Left lobe of liver (tissue), 2 donors: ENCODE data around the gene ARHGAP44. TPM values are rescaled to one million over a fixed set of nuclear protein-coding genes. Genes with fewer than 3 reads are reported as not detected.
"Not testable (repeated sequence)": the region's sequence is repeated elsewhere in the genome, so short reads cannot be mapped to it uniquely, and the experiment has no call there.

Experiments used
- ATAC-seq: fragments of 200-7000 bp; cut with Tn5 transposase; one replicate; pipeline ENCODE4 v1.9.1; 2020; ENCODE audit warnings: mild to moderate bottlenecking, moderate library complexity
- DNase-seq: peaks from one replicate; pipeline ENCODE4 v3.0.0-alpha.2; 2020; ENCODE audit warnings: low spot score
- total RNA-seq: library from RNA; stranded (reverse); gene quantifications from one replicate; pipeline ENCODE4 v1.2.1, GENCODE V29; 2021
- donor health status: DM: no; HTN: no; CAD: no; lungs with moderate emphysema.
- donor health status: DM: no; HTN: yes; CAD: no.

Gene ARHGAP44
- total RNA-seq, 1 donor from 2014 or later: 0.86 TPM

- no peak for DNase-seq
- ATAC-seq: no peak
Measured at GRCh38 chr17:12813664-12814063, 24.4 kb downstream of the ARHGAP44 start.

DNA sequence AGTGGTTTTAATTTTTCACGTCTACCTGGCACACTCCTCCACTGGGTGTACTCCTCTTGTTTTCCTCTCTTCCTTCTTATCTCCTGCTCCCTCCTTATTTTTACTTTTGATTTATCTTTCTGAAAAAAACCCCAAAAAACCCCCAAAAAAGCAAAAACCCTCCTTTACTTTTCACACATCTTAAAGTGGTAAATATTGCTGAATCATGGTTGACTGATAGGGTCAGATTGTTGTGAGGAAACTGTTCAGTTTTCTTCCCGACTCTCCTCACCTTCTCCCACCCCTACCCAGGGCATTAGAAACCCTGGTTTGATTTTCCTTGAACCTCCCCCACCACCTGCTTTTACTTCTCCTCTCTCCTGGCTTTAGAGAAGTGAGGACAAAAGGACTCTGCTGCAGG is 25.4 kb downstream of the ARHGAP44 start:
- DNase-seq: no peak
- no peak for ATAC-seq

DNA sequence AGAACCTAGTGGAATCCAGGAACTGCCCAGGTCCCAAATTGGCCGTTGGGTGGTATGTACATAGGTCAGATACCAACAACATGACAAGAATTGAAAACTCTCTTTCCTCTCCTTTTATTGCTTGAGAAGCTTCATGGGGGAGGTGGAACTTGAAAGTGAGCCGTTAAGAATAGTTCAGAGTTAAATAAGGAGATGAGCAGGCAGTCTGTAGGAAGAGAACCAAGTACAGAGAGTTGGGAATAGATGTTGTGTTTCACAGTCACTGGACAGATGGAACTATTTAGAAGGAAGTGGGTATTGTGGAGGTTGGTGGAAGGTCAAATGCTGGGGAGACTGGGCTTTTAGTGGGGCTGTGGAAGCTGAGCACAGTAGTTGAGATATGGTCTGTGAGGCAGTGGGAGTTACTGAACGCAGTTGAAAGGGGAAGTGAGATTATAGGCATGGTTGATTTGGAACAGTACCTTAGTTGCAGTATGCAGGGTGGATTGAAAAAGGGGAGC is 26.4 kb downstream of the ARHGAP44 start:
- DNase-seq: no peak
- no peak for ATAC-seq

DNA sequence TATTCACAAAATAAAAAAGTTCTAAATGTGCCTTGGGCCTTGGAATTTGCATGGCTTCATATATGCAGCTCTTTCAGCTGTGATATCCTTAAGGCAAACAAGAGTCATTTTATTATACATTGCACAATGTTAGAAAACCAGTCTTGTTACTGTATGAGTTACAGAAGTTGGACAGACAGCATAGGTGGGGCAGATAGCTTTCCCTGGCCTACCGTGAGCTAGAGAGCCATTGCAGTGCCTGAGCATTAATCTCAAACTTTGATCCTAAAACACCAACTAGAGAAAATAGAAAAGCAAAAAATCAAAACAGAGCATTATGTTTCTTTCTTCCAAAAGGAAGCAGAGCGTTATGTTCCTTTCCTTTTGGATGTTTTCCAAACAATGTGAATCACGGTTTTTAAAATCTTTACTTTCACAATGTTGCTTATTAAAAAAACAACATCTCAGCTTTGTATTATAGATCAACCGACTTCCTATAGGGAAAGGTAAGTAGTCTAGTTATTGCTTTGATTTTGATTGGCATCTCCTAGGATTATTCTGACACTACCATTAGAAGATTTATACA is 32.2 kb downstream of the ARHGAP44 start:
- DNase-seq (no peak), ATAC-seq (no peak)

GRCh38 chr17:12826431-12826830 is 37.1 kb downstream of the ARHGAP44 start:
- DNase-seq: no peak
- ATAC-seq: no peak

DNA sequence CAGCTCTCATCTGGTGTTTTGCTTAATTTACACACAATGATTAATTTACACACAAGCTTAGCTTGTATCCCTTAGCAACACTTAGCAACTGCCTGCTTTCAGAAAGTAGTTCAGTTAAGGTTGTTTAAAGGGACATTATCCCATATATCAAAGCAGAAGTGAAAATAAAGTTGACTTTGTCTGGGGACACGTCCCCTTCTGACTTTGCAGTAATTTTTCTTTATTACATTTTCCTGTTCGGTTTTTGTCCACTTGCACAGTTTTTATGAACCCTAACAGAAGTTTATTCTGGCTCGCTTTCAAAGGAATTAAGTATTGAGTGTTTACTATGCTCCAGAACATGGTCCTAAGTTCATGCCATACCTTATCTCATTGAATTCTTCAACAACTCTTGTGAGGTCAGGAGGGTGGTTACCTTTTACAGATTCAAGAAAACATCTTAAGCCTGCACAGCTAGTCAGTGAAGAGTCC is 41.5 kb downstream of the ARHGAP44 start:
- ATAC-seq (no peak), DNase-seq (no peak)

DNA sequence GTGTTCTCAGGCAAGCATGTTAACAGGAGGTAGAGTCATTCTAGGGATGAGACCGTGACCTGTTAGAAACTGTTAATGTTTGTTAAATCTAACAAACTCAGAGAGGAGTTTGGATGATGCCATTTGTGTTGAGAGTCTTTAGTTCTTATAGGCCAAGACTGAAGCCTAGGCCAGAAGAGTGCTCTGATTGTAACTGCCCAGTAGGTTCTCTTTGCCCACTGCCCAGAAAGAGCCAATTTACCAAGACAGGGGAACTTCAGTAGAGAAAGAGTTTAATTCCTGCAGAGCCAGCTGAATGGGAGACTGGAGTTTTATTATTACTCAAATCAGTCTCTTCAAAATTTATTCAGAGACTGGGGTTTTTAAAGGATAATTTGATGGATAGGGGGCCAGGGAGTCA is 42.5 kb downstream of the ARHGAP44 start:
- ATAC-seq (no peak), DNase-seq (no peak)

DNA sequence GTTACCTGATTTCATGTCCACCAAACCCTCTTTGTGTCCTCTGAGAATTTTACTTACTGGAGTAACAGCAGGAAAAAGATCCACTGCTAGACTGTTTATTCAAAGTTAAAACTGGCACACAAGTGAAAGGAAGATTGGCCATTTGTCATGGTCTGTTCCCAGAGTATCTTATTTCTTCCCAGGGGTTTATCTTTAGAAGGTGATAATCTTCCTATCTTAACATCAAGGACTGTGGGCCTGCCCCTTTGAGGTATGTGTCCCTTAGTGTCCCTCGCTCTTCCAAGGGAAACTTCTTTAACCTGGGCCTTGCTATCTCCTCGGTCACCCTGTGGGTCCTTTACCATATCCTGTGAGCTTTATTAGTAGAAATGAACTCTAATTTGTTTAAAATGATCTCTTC is 49.7 kb downstream of the ARHGAP44 start:
- ATAC-seq (no peak), DNase-seq (no peak)

DNA sequence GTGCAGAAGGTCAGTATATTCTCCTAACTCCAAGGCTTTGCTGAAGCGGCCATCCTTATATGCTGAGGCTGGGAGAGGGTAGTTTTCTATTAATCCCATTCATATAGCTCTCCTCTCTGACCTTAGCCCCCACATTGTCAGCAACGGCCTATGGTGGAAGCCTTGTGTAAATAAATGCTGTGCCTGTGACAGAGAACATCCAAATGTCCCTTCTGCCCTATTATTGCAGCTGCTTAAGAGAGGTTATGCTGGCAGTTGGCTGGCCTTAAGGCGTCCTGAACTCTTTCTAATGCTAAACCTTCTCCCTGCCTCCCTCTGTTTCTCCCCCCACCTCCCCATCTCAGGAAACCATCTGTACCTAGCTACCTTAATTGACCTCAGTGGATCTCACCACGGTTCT is 53.6 kb downstream of the ARHGAP44 start:
- no peak for ATAC-seq
- no peak for DNase-seq

GRCh38 chr17:12850996-12851395 is 61.7 kb downstream of the ARHGAP44 start:
- ATAC-seq: no peak
- no peak for DNase-seq

DNA sequence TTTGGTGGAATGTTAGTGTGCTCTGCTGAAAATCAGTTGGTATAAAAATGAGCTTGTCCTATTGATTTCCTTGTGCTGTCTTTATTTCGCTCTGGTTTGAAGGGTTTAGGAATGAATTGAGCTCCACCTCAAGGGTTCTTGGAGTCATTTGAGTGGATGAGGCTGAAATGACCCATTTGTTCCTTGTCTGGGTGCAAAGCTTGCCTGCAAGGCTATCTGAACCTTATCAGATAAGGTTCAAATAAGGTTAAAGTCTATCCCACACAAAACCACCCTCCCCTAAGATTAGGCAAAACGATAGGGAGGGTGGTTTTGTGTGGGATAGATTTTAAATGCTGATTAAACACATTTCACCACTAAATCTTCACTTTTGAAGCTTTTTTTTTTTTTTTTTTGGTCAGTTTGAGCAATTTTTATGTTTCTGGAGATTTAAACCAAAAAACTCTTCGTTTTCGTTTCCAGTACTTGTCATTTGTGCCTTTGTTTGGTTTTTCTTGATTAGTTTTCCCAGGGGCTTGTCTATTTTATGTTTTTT is 62.7 kb downstream of the ARHGAP44 start:
- DNase-seq (no peak), ATAC-seq (no peak)

DNA sequence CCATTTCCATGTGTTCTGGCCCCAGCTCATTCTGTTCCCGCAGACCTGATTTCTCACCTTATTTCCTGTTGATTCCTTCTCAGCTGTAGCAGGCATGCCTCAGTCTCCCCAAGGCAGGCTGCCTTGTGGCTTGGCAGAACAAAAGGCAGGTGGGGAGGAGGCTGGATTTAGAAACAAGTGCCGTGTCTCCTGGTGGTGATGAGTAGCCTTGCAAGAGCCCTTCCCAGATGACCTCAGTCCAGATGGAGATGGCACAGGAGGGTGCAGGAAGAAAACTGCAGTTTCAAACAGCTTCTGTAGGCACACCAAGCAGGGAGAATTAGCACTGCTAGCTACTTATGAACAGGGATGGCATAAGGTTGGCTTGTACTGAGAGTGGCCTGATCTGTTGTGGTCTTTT is 64.6 kb downstream of the ARHGAP44 start:
- no peak for DNase-seq
- ATAC-seq: no peak

GRCh38 chr17:12856416-12856815 is 67.1 kb downstream of the ARHGAP44 start:
- ATAC-seq: no peak
- DNase-seq: no peak

DNA sequence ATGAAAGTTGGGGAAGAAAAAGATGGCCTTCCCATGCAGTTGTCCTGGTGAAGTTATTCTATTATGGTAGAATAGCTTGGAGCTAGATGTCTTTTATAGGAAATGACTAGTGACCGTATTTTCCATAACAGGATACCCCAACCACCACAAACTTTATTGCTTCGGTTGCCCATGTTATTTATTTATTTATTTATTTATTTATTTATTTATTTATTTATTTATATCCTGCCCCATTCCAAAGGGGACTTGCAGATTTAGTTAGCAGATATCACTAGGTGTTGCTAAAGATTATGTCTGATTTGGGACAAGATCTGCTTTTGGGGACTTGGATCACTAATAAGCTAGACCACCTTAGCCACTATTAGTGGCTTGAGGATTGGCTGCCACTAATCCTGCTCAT is 68.3 kb downstream of the ARHGAP44 start:
- DNase-seq (no peak), ATAC-seq (no peak)

DNA sequence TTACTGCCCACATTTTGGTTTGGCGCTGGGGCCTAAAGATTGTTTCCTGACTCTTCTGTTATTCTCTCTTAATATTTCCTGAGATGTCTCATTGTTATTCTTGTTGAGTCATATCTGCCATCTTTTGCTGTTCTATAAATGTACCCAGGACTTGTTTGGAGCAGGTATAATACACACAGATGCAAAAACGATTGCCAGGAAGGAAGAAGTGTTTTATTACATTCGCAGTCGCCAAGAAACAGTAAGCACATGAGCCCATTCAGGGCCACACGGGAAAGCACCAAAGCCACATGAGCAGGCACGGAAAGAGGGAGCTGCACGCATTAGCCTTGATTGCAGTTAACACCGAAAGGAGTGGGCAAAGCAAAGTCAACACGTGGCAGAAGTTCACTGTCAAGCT is 70.2 kb downstream of the ARHGAP44 start:
- ATAC-seq (no peak), DNase-seq (no peak)

DNA sequence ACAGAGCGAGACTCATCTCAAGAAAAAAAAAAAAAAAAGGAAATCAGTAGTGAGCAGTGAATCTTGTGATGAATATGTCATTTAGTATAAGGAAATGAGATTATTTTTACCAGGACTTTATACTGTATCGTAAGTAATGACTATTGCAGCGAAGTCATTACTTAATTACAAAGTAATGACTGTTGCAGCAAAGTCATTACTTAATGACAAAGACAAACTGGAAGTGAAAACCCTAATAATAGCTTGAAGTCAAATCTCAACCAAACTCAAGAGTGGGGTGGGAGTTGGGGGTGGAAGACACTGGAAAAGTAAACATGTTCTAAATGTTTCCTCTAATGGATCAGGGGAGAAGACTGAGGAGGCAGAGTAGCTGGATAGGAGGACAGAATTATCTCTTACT is 76.5 kb downstream of the ARHGAP44 start:
- ATAC-seq (no peak), DNase-seq (no peak)

DNA sequence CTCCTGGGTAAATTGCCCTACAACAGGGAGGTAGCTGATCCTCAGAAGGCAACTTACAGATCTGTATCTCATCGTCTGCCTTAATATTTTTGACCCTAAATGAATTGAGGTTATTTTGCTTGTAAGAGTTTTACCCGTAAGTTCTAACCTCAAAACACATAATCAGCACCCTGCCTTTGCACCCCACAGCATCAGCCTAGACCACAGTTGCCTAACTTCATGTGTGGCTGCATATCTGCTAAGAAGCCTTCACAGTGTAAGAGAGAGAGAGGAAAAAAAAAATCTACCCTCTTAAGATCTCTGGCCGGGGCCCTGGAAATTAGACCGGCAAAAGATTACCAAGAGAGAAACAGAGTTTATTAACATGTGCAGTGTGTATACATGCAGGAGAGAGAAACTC is 76.9 kb downstream of the ARHGAP44 start:
- no peak for ATAC-seq
- DNase-seq: no peak

- no peak for DNase-seq
- no peak for ATAC-seq
Measured at GRCh38 chr17:12867726-12868125, 78.4 kb downstream of the ARHGAP44 start.

GRCh38 chr17:12873415-12874125 is 84.3 kb downstream of the ARHGAP44 start:
- not testable (repeated sequence) for ATAC-seq

DNA sequence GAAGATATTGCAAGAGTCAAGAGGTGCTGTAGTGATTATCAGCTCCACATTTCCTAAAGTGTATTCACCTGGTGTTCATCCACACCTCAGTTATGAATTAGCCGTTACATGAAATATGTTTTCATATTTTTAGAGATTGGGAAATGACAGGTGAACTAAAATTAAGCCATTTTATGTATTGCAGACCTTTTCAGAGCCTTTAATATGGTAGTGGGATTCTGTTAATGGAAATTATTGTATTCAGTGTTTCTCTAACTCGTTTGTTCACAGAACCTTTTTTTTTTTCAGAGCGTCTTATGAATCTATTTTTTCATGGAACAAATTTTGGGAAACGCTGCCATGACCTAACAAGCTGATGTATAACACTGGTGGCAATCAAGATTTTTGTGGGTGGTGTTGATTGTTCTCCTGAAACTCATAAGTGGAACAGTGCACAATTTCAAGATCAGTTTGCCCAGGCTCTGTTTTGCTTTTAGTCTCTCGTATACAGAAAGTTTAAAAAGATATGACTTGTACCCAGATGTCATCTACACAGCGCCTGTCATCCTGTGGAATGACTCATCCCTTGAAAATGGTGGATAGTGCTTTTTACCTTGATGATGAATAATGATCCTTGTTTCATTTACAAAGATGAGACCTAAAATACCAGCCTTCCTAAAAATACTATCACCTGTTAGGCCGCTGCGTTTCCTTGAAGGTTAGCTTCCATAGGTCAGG is 88.8 kb downstream of the ARHGAP44 start:
- DNase-seq (no peak), ATAC-seq (no peak)

More at GRCh38 chr17:12873415-12874125, 84.3 kb downstream of the ARHGAP44 start:
- DNase-seq: not testable (repeated sequence)

DNA sequence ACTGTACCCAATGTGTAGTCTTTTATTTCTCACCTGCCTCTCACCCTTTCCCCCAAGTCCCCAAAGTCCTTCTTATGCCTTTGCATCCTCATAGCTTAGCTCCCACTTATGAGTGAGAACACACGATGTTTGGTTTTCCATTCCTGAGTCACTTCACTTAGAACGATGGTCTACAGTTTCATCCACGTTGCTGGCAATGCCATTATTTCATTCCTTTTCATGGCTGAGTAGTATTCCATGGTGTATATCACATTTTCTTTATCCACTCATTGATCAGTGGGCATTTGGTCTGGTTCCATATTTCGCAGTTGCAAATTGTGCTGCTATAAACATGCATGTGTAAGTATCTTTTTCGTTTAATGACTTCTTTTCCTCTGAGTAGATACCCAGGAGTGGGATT is 89.8 kb downstream of the ARHGAP44 start:
- not testable (repeated sequence) for ATAC-seq, DNase-seq

DNA sequence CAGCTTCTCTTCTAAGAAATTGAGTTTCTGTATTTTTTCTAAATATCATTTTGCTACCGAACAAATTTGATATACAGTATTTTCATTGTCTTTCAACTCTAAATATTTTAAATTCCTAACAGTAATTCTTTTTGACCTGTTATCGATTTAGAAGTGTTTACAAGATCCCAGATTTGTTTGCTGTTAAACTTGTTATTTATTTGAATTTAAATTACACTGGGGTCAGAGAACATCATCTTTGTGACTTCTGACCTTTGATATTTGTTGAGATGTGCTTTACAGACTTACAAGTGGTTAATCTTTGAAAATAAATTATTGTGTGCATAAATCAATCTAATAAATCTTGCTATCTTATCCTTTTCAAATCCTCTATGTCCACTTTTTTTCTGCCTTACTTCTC is 94.2 kb downstream of the ARHGAP44 start:
- ATAC-seq: no peak

More for the DNA sequence above, 94.2 kb downstream of the ARHGAP44 start:
- DNase-seq: no peak
